BLaER1 treated with 17β-estradiol and CSF1 and Interleukin-3, amounts not matched to agents 10 nM and 100 nM (cell line): ENCODE measurements around the gene OR4Q2.
"Not testable (repeated sequence)": the region's sequence is repeated elsewhere in the genome, so short reads cannot be mapped to it uniquely, and the experiment has no call there.

ENCODE experiments used
- H3K27ac ChIP-seq, 11 experiments: shearing (Covaris generic); formaldehyde crosslinking; 2 replicates each; pipeline ENCODE4 v1.8.1; 2022
- H3K27me3 ChIP-seq, 11 experiments: shearing (Covaris generic); formaldehyde crosslinking; 2 replicates each; pipeline ENCODE4 v1.8.1; 2022
- H3K36me3 ChIP-seq, 11 experiments: shearing (Covaris generic); formaldehyde crosslinking; 2 replicates each; pipeline ENCODE4 v1.8.1; 2022
- H3K4me1 ChIP-seq, 10 experiments: shearing (Covaris generic); formaldehyde crosslinking; 2 replicates each; pipeline ENCODE4 v1.8.1; 2022
- H3K4me2 ChIP-seq, 11 experiments: shearing (Covaris generic); formaldehyde crosslinking; 2 replicates each; pipeline ENCODE4 v1.8.1; 2022
- H3K4me3 ChIP-seq, 10 experiments: shearing (Covaris generic); formaldehyde crosslinking; 2 replicates each; pipeline ENCODE4 v1.8.1; 2022
- H3K9ac ChIP-seq, 11 experiments: shearing (Covaris generic); formaldehyde crosslinking; 2 replicates each; pipeline ENCODE4 v1.8.1; 2022
- H3K9me3 ChIP-seq, 11 experiments: shearing (Covaris generic); formaldehyde crosslinking; replicated peaks in 1 of 11; 2 replicates each; pipeline ENCODE4 v1.8.1; 2022
- H4K20me1 ChIP-seq, 11 experiments: shearing (Covaris generic); formaldehyde crosslinking; 2 replicates each; pipeline ENCODE4 v1.8.1; 2022
- Cebpa-rat ChIP-seq, 11 experiments: shearing (Covaris generic); IDR thresholded peaks; 2 replicates each; pipeline ENCODE4 v1.8.1; 2022

OR4Q2 gene

GRCh38 chr14:20001863-20002262 lies at the start of gene OR4Q2:
Gene OR4Q2, plus strand, starts transcription at chr14:20002163.
- H3K4me3 ChIP-seq: no peak within 1 kb of the TSS
- H3K27ac ChIP-seq: peak within 1 kb of the TSS in 2 of 11 experiments; percentile 2 to 34; a peak in 2 of 22 replicates
- no peaks in the 10 kb centered on the region for H3K27me3 ChIP-seq
- no peak within 1 kb of the TSS for H3K9ac ChIP-seq
- H3K9me3 ChIP-seq: peaks cover 0 to 7% (median 0%) of the 10 kb centered on the region in 11 experiments; a peak in 2 of 22 replicates
- no peaks in the 10 kb centered on the region for H4K20me1 ChIP-seq
- no peaks in the 10 kb centered on the region for H3K36me3 ChIP-seq
- H3K4me2 ChIP-seq: peak within 1 kb of the TSS in 4 of 11 experiments; percentile 8 to 39 (median 14); a peak in 5 of 22 replicates
- TF ChIP-seq Cebpa-rat (IDR thresholded peaks at IDR 0.05): no peak
- H3K4me1 ChIP-seq: peaks cover 0 to 11% (median 0%) of the 10 kb centered on the region in 10 experiments; a peak in 5 of 20 replicates

GRCh38 chr14:19969735-19970134 lies 32.2 kb upstream of the OR4Q2 start:
- not testable (repeated sequence) for H3K9ac ChIP-seq, H3K4me3 ChIP-seq, H3K9me3 ChIP-seq, H3K36me3 ChIP-seq, H3K4me1 ChIP-seq, H3K27me3 ChIP-seq, H4K20me1 ChIP-seq, H3K4me2 ChIP-seq, H3K27ac ChIP-seq

GRCh38 chr14:19974844-19975243 lies 27.1 kb upstream of the OR4Q2 start:
- peaks cover 0 to 5% (median 0%) of the 10 kb centered on the region in 10 experiments; a peak in 1 of 20 replicates for H3K4me1 ChIP-seq
- no peaks in the 10 kb centered on the region for H3K36me3 ChIP-seq
- H3K9me3 ChIP-seq: no peaks in the 10 kb centered on the region
- TF ChIP-seq Cebpa-rat (IDR thresholded peaks at IDR 0.05): no peak
- no peak overlapping the region for H3K4me3 ChIP-seq
- no peak overlapping the region for H3K27ac ChIP-seq
- H3K9ac ChIP-seq: no peak overlapping the region
- no peaks in the 10 kb centered on the region for H4K20me1 ChIP-seq
- H3K27me3 ChIP-seq: no peaks in the 10 kb centered on the region
- no peak overlapping the region for H3K4me2 ChIP-seq

GRCh38 chr14:19975291-19975690 lies 26.7 kb upstream of the OR4Q2 start, which contains the start of gene OR4K15:
Gene OR4K15, plus strand, starts transcription at chr14:19975591. Its CDS starts 0 bp downstream, at chr14:19975591.
- Histone ChIP-seq H3K4me2 (no peak within 1 kb of the TSS), H3K36me3 (no peaks in the 10 kb centered on the region), H3K4me3 (no peak within 1 kb of the TSS), H3K9me3 (no peaks in the 10 kb centered on the region), H3K9ac (no peak within 1 kb of the TSS), H3K27ac (no peak within 1 kb of the TSS), H3K4me1 (peaks cover 0 to 5% (median 0%) of the 10 kb centered on the region in 10 experiments; a peak in 1 of 20 replicates), H4K20me1 (no peaks in the 10 kb centered on the region), H3K27me3 (no peaks in the 10 kb centered on the region)
- TF ChIP-seq Cebpa-rat (IDR thresholded peaks at IDR 0.05): no peak

- Histone ChIP-seq H3K4me2 (no peak overlapping the region), H3K9me3 (peaks cover 0 to 13% (median 3%) of the 10 kb centered on the region in 11 experiments; a peak in 9 of 22 replicates), H3K27ac (no peak overlapping the region), H3K4me3 (no peak overlapping the region), H4K20me1 (no peaks in the 10 kb centered on the region), H3K27me3 (no peaks in the 10 kb centered on the region), H3K9ac (no peak overlapping the region), H3K4me1 (no peaks in the 10 kb centered on the region), H3K36me3 (no peaks in the 10 kb centered on the region)
- TF ChIP-seq Cebpa-rat (IDR thresholded peaks at IDR 0.05): no peak
Observed at GRCh38 chr14:19993438-19993837, 8.5 kb upstream of the OR4Q2 start.

- H3K9me3 ChIP-seq: peaks cover 0 to 9% (median 0%) of the 10 kb centered on the region in 11 experiments; a peak in 3 of 22 replicates
- H3K4me1 ChIP-seq: peaks cover 0 to 11% (median 0%) of the 10 kb centered on the region in 10 experiments; a peak in 5 of 20 replicates
- TF ChIP-seq Cebpa-rat (IDR thresholded peaks at IDR 0.05): peak in 6 of 11 experiments; percentile 10 to 64 (median 32); a peak in 3 of 22 replicates
- H3K36me3 ChIP-seq: no peaks in the 10 kb centered on the region
- H3K27ac ChIP-seq: peak overlapping the region in 2 of 11 experiments; percentile 2 to 34; a peak in 2 of 22 replicates
- no peak overlapping the region for H3K4me3 ChIP-seq
- peak overlapping the region in 4 of 11 experiments; percentile 8 to 39 (median 14); a peak in 5 of 22 replicates for H3K4me2 ChIP-seq
- no peaks in the 10 kb centered on the region for H4K20me1 ChIP-seq
- H3K9ac ChIP-seq: no peak overlapping the region
- no peaks in the 10 kb centered on the region for H3K27me3 ChIP-seq
Observed at GRCh38 chr14:20002319-20002718, 356 bp downstream of the OR4Q2 start.

GRCh38 chr14:20008156-20008555 lies 6.2 kb downstream of the OR4Q2 start:
- Histone ChIP-seq H3K9me3 (peaks cover 0 to 9% (median 6%) of the 10 kb centered on the region in 11 experiments; a peak in 8 of 22 replicates), H3K27me3 (no peaks in the 10 kb centered on the region), H3K4me2 (no peak overlapping the region), H3K4me1 (peaks cover 0 to 15% (median 2%) of the 10 kb centered on the region in 10 experiments; a peak in 8 of 20 replicates), H4K20me1 (no peaks in the 10 kb centered on the region), H3K36me3 (no peaks in the 10 kb centered on the region), H3K4me3 (no peak overlapping the region), H3K27ac (no peak overlapping the region), H3K9ac (no peak overlapping the region)
- no peak for TF ChIP-seq Cebpa-rat (IDR thresholded peaks at IDR 0.05)

- Histone ChIP-seq H3K27me3 (no peaks in the 10 kb centered on the region), H3K4me2 (no peak within 1 kb of the TSS), H3K27ac (no peak within 1 kb of the TSS), H4K20me1 (no peaks in the 10 kb centered on the region), H3K36me3 (no peaks in the 10 kb centered on the region), H3K4me1 (no peaks in the 10 kb centered on the region), H3K9me3 (peaks cover 0 to 5% (median 0%) of the 10 kb centered on the region in 11 experiments; a peak in 7 of 22 replicates), H3K9ac (no peak within 1 kb of the TSS), H3K4me3 (no peak within 1 kb of the TSS)
- no peak for TF ChIP-seq Cebpa-rat (IDR thresholded peaks at IDR 0.05)
Observed at GRCh38 chr14:20019257-20019865, 17.4 kb downstream of the OR4Q2 start, which contains the start of gene OR4K14. Gene OR4K14, minus strand, starts transcription at chr14:20019307. Its CDS starts 4,114 bp downstream, at chr14:20015193.

GRCh38 chr14:20031058-20031457 lies 29.1 kb downstream of the OR4Q2 start:
- Histone ChIP-seq H3K9ac (no peak overlapping the region), H4K20me1 (no peaks in the 10 kb centered on the region), H3K4me3 (no peak overlapping the region), H3K9me3 (no peaks in the 10 kb centered on the region), H3K36me3 (no peaks in the 10 kb centered on the region), H3K27me3 (no peaks in the 10 kb centered on the region), H3K4me1 (no peaks in the 10 kb centered on the region), H3K27ac (no peak overlapping the region), H3K4me2 (no peak overlapping the region)
- no peak for TF ChIP-seq Cebpa-rat (IDR thresholded peaks at IDR 0.05)

- no peaks in the 10 kb centered on the region for H3K27me3 ChIP-seq
- H3K4me2 ChIP-seq: no peak overlapping the region
- H3K9me3 ChIP-seq: no peaks in the 10 kb centered on the region
Observed at GRCh38 chr14:20035449-20035848, 33.5 kb downstream of the OR4Q2 start.

More at GRCh38 chr14:20035449-20035848, 33.5 kb downstream of the OR4Q2 start:
- Histone ChIP-seq H3K9ac (no peak overlapping the region), H3K36me3 (no peaks in the 10 kb centered on the region), H3K4me3 (no peak overlapping the region), H4K20me1 (no peaks in the 10 kb centered on the region), H3K4me1 (no peaks in the 10 kb centered on the region), H3K27ac (no peak overlapping the region)
- TF ChIP-seq Cebpa-rat (IDR thresholded peaks at IDR 0.05): no peak
